HFFc6 (cell line): ENCODE data around the gene PINLYP. TPM values are rescaled to one million over a fixed set of nuclear protein-coding genes. Genes with fewer than 3 reads are reported as not detected.
"Not testable (repeated sequence)": the region's sequence is repeated elsewhere in the genome, so short reads cannot be mapped to it uniquely, and the experiment has no call there.

Experiments
- DNase-seq: peaks from one replicate; pipeline ENCODE4 v3.0.0-alpha.2; 2018
- H3K27ac Mint-ChIP-seq: 2 replicates; pipeline ENCODE4 v1.8.0; 2020; ENCODE audit warnings: mild to moderate bottlenecking, mixed read lengths
- H3K27me3 Mint-ChIP-seq: 2 replicates; pipeline ENCODE4 v1.8.0; 2021; ENCODE audit warnings: mild to moderate bottlenecking, moderate library complexity, mixed read lengths; ENCODE audit not compliant: insufficient read depth
- H3K36me3 Mint-ChIP-seq: 2 replicates; pipeline ENCODE4 v1.8.0; 2021; ENCODE audit warnings: low read depth, mixed read lengths
- H3K4me1 Mint-ChIP-seq: 2 replicates; pipeline ENCODE4 v1.8.0; 2020; ENCODE audit warnings: low read depth, mixed read lengths
- H3K4me3 Mint-ChIP-seq: 2 replicates; pipeline ENCODE4 v1.8.0; 2020; ENCODE audit warnings: mild to moderate bottlenecking, moderate library complexity, mixed read lengths
- H3K9me3 Mint-ChIP-seq: 2 replicates; pipeline ENCODE4 v1.8.0; 2020; ENCODE audit warnings: mild to moderate bottlenecking, mixed read lengths
- total RNA-seq, 6 experiments: library from RNA; stranded (reverse); fragmentation: NEBNext Ultra II Directional; extraction: Animal tissue kit (Norgen Biotek cat#: 25700); gene quantifications; 2 replicates in 1 of 6; 3 replicates in 5 of 6; pipeline ENCODE4 v1.2.3, GENCODE V29; 2021
- TF ChIP-seq, protein P1 (sequence below): fragments of 200-600 bp; sonication (generic); IDR thresholded peaks from 2 replicates; pipeline ENCODE4 v1.5.0; 2021; ENCODE audit warnings: antibody characterized with exemption, mild to moderate bottlenecking

The PINLYP gene
- total RNA-seq, 6 experiments from 2014 or later, result 0.23 to 0.61 TPM; not detected in 4

GRCh38 chr19:43578787-43579186 lies 3.2 kb downstream of the PINLYP start:
- H3K9me3 Mint-ChIP-seq, result no peaks in the 10 kb centered on the region
- peaks cover 7% of the 10 kb centered on the region for H3K27me3 Mint-ChIP-seq
- no peak overlapping the region for H3K4me3 Mint-ChIP-seq
- H3K36me3 Mint-ChIP-seq, result no peaks in the 10 kb centered on the region
- no peak overlapping the region for H3K27ac Mint-ChIP-seq
- TF ChIP-seq, protein P1, sequence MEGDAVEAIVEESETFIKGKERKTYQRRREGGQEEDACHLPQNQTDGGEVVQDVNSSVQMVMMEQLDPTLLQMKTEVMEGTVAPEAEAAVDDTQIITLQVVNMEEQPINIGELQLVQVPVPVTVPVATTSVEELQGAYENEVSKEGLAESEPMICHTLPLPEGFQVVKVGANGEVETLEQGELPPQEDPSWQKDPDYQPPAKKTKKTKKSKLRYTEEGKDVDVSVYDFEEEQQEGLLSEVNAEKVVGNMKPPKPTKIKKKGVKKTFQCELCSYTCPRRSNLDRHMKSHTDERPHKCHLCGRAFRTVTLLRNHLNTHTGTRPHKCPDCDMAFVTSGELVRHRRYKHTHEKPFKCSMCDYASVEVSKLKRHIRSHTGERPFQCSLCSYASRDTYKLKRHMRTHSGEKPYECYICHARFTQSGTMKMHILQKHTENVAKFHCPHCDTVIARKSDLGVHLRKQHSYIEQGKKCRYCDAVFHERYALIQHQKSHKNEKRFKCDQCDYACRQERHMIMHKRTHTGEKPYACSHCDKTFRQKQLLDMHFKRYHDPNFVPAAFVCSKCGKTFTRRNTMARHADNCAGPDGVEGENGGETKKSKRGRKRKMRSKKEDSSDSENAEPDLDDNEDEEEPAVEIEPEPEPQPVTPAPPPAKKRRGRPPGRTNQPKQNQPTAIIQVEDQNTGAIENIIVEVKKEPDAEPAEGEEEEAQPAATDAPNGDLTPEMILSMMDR, result no peak
- DNase-seq, result no peak
- peaks cover 8% of the 10 kb centered on the region; the same call in 1 of the 2 replicates for H3K4me1 Mint-ChIP-seq

DNA sequence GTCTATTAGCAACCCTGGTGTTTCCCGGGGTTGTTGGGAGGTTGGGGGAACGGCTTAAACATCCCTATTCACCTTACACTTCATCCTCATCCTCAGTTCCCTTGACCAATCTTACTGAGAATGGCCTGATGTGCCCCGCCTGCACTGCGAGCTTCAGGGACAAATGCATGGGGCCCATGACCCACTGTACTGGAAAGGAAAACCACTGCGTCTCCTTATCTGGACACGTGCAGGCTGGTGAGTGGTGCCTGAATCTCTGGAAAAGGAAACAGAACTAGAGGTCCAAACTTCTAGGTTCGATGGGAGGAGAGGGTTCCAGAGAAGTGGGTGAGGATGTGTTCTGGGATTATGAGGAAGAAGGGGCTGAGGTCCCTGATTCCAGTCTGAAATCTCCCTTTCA lies 5.9 kb downstream of the PINLYP start:
- H3K36me3 Mint-ChIP-seq, result peaks cover 9% of the 10 kb centered on the region
- peaks cover 4% of the 10 kb centered on the region; the same call in 1 of the 2 replicates for H3K27me3 Mint-ChIP-seq
- H3K4me1 Mint-ChIP-seq, result 0 out of 2 replicates have a peak, but pooled peaks cover 7% of the 10 kb centered on the region
- DNase-seq, result no peak
- TF ChIP-seq, protein P1, result no peak
- H3K27ac Mint-ChIP-seq, result no peak overlapping the region; the same call in 1 of the 2 replicates
- H3K9me3 Mint-ChIP-seq, result no peaks in the 10 kb centered on the region
- no peak overlapping the region for H3K4me3 Mint-ChIP-seq

GRCh38 chr19:43582495-43582894 lies 6.9 kb downstream of the PINLYP start:
- no peak for DNase-seq
- Mint-ChIP-seq H3K4me1 (0 out of 2 replicates have a peak, but pooled peaks cover 7% of the 10 kb centered on the region), H3K9me3 (no peaks in the 10 kb centered on the region), H3K27ac (no peak overlapping the region), H3K4me3 (no peak overlapping the region), H3K27me3 (no peaks in the 10 kb centered on the region; the same call in 1 of the 2 replicates), H3K36me3 (peaks cover 14% of the 10 kb centered on the region)
- TF ChIP-seq, protein P1, result no peak

DNA sequence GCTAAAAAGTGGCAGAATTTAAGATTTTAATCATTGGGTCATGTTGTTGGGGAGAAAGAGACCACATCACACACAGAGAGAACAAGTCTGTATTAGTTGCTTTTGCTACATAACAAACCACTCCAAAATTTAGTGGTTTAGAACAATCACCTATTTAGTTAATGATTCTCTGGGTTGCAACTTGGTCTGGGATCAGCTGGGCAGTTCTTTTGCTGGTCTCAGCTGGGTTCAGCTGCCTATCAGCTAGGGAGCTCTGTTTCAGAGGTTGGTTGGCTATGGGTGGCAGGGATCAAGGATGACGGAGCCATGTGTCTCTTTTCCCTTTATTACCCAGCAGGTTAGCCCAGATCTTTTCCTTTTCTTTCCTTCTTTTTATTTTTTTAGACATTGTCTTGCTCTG lies 8.9 kb downstream of the PINLYP start:
- TF ChIP-seq, protein P1, result no peak
- peaks cover 20% of the 10 kb centered on the region for H3K36me3 Mint-ChIP-seq
- no peaks in the 10 kb centered on the region; the same call in 1 of the 2 replicates for H3K27me3 Mint-ChIP-seq
- no peaks in the 10 kb centered on the region for H3K9me3 Mint-ChIP-seq
- H3K4me1 Mint-ChIP-seq, result 0 out of 2 replicates have a peak, but pooled peaks cover 7% of the 10 kb centered on the region
- H3K4me3 Mint-ChIP-seq, result no peak overlapping the region
- peak overlapping the region; percentile 19; the same call in 1 of the 2 replicates for H3K27ac Mint-ChIP-seq
- DNase-seq, result no peak

- H3K27me3 Mint-ChIP-seq, result no peaks in the 10 kb centered on the region; the same call in none of the 2 replicates
- no peak overlapping the region for H3K4me3 Mint-ChIP-seq
- H3K36me3 Mint-ChIP-seq, result peaks cover 27% of the 10 kb centered on the region
- TF ChIP-seq, protein P1, result no peak
- H3K27ac Mint-ChIP-seq, result no peak overlapping the region
- no peaks in the 10 kb centered on the region for H3K9me3 Mint-ChIP-seq
- H3K4me1 Mint-ChIP-seq, result 0 out of 2 replicates have a peak, but pooled peaks cover 7% of the 10 kb centered on the region
- DNase-seq, result no peak
Observed at GRCh38 chr19:43586346-43586745, 10.7 kb downstream of the PINLYP start.

DNA sequence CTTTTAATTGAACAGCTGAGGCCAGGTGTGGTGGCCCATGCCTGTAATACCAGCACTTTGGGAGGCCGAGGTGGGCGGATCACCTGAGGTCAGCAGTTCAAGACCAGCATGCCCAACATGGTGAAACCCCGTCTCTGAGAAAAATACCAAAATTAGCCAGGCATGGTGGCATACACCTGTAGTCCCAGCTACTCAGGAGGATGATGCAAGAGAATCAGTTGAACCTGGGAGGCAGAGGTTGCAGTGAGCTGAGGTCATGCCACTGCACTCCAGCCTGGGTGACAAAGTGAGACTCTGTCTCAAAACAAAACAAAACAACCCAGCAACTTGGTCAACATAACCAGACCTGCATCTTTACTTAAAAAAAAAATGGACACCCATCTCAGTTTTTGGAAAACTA lies 11.4 kb downstream of the PINLYP start:
- H3K4me1 Mint-ChIP-seq, H3K27ac Mint-ChIP-seq, H3K9me3 Mint-ChIP-seq, H3K4me3 Mint-ChIP-seq, DNase-seq, H3K27me3 Mint-ChIP-seq: not testable (repeated sequence)
- H3K36me3 Mint-ChIP-seq, result peaks cover 27% of the 10 kb centered on the region
